ENCODE results near the gene ADAMTS17. TPM values are rescaled to one million over a fixed set of nuclear protein-coding genes. Genes with fewer than 3 reads are reported as not detected.

Gene ADAMTS17
- total RNA-seq, 1 experiment from 2014 or later, result 1.8 TPM

DNA sequence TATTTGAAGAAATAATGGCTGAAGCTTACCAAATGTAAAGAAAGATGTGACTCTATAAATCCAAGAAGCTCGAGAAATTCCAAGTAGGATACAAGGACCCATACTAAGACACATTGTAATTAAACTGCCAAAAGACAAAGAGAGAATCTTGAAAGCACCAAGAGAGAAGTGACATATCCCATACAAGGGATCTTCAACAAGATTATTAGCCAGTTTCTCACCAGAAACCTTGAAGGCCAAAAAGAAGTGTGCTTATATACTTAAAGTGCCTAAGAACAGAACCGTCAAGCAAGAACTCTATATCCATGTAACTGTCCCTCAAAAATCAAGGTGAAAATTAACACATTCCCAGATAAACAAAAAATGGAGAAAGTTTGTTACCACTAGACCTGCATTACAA, 220.5 kb downstream of the ADAMTS17 start:
- TF ChIP-seq ATF3 (CRISPR knock-in tag; conservative IDR thresholded peaks at IDR 0.05) (no peak), NFE2L1 (CRISPR knock-in tag; IDR thresholded peaks at IDR 0.05) (no peak), NR3C1 (CRISPR knock-in tag; conservative IDR thresholded peaks at IDR 0.05; ENCODE audit: low read depth) (no peak), TEAD4 (CRISPR knock-in tag; IDR thresholded peaks at IDR 0.05) (no peak), GTF2I (CRISPR knock-in tag; conservative IDR thresholded peaks at IDR 0.05) (no peak), E2F5 (CRISPR knock-in tag; IDR thresholded peaks at IDR 0.05) (no peak), FOXP1 (CRISPR knock-in tag; IDR thresholded peaks at IDR 0.05; ENCODE audit: borderline replicate concordance) (no peak), ZBTB21 (CRISPR knock-in tag; IDR thresholded peaks at IDR 0.05; ENCODE audit: borderline replicate concordance) (no peak), SP1 (CRISPR knock-in tag; conservative IDR thresholded peaks at IDR 0.05) (no peak), TCF7 (CRISPR knock-in tag; IDR thresholded peaks at IDR 0.05; ENCODE audit: low read depth) (no peak), ETV6 (CRISPR knock-in tag; IDR thresholded peaks at IDR 0.05) (no peak), ZNF423 (CRISPR knock-in tag; IDR thresholded peaks at IDR 0.05) (no peak), CREM (CRISPR knock-in tag; IDR thresholded peaks at IDR 0.05) (no peak)
- TF ChIP-seq, protein P1, sequence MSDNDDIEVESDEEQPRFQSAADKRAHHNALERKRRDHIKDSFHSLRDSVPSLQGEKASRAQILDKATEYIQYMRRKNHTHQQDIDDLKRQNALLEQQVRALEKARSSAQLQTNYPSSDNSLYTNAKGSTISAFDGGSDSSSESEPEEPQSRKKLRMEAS (CRISPR knock-in tag; IDR thresholded peaks at IDR 0.05), result no peak
- TF ChIP-seq, protein P2, sequence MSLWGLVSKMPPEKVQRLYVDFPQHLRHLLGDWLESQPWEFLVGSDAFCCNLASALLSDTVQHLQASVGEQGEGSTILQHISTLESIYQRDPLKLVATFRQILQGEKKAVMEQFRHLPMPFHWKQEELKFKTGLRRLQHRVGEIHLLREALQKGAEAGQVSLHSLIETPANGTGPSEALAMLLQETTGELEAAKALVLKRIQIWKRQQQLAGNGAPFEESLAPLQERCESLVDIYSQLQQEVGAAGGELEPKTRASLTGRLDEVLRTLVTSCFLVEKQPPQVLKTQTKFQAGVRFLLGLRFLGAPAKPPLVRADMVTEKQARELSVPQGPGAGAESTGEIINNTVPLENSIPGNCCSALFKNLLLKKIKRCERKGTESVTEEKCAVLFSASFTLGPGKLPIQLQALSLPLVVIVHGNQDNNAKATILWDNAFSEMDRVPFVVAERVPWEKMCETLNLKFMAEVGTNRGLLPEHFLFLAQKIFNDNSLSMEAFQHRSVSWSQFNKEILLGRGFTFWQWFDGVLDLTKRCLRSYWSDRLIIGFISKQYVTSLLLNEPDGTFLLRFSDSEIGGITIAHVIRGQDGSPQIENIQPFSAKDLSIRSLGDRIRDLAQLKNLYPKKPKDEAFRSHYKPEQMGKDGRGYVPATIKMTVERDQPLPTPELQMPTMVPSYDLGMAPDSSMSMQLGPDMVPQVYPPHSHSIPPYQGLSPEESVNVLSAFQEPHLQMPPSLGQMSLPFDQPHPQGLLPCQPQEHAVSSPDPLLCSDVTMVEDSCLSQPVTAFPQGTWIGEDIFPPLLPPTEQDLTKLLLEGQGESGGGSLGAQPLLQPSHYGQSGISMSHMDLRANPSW (CRISPR knock-in tag; conservative IDR thresholded peaks at IDR 0.05; ENCODE audit: low read depth), result no peak
- peaks cover 19% of the 10 kb centered on the region for H3K36me3 Mint-ChIP-seq
- DNase-seq (ENCODE audit: low spot score) (no peak), ATAC-seq (no peak)
- peaks cover 49% of the 10 kb centered on the region for H3K9me3 Mint-ChIP-seq
- no peak overlapping the region for H3K27ac Mint-ChIP-seq
- ChIA-PET POLR2A (no interaction called here), CTCF (no interaction called here)
- no peaks in the 10 kb centered on the region; the same call in 1 of the 2 replicates for H3K27me3 Mint-ChIP-seq (ENCODE audit: low read depth)
- no peaks in the 10 kb centered on the region for H3K4me1 Mint-ChIP-seq
- H3K4me3 Mint-ChIP-seq, result no peak overlapping the region

DNA sequence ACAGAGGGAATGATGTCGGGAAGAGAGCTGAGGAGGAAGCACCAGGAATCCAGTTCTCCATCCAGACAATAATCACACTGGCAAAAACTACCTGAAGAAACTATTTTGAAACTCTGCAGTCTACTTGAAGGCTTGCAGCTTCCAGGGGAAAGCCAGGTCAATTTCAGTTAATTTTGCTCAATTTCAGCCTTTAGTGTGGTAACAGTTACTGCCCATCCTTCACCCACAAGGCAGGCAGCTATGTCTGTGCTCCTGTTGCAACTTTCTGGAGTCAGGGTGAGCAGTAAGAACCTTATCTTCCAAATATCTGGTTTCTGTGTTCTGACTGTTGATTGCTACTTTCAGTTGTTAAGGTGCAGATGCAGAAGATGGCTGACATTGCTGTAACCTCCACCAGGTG, 221.7 kb downstream of the ADAMTS17 start:
- ATAC-seq (no peak), DNase-seq (ENCODE audit: low spot score) (no peak)
- TF ChIP-seq ZNF121 (CRISPR knock-in tag; IDR thresholded peaks at IDR 0.05), result no peak
- no peak for TF ChIP-seq TEAD4 (CRISPR knock-in tag; IDR thresholded peaks at IDR 0.05)
- TF ChIP-seq TCF7 (CRISPR knock-in tag; IDR thresholded peaks at IDR 0.05; ENCODE audit: low read depth), result no peak
- no peak for TF ChIP-seq ZBTB21 (CRISPR knock-in tag; IDR thresholded peaks at IDR 0.05; ENCODE audit: borderline replicate concordance)
- TF ChIP-seq, protein P3, sequence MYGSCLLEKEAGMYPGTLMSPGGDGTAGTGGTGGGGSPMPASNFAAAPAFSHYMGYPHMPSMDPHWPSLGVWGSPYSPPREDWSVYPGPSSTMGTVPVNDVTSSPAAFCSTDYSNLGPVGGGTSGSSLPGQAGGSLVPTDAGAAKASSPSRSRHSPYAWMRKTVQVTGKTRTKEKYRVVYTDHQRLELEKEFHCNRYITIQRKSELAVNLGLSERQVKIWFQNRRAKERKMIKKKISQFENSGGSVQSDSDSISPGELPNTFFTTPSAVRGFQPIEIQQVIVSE (CRISPR knock-in tag; IDR thresholded peaks at IDR 0.05; ENCODE audit: borderline replicate concordance), result no peak
- no peak for TF ChIP-seq JUN (CRISPR knock-in tag; IDR thresholded peaks at IDR 0.05)
- TF ChIP-seq MYBL2 (CRISPR knock-in tag; IDR thresholded peaks at IDR 0.05), result no peak
- TF ChIP-seq ERG (CRISPR knock-in tag; IDR thresholded peaks at IDR 0.05), result no peak
- TF ChIP-seq, protein P4, sequence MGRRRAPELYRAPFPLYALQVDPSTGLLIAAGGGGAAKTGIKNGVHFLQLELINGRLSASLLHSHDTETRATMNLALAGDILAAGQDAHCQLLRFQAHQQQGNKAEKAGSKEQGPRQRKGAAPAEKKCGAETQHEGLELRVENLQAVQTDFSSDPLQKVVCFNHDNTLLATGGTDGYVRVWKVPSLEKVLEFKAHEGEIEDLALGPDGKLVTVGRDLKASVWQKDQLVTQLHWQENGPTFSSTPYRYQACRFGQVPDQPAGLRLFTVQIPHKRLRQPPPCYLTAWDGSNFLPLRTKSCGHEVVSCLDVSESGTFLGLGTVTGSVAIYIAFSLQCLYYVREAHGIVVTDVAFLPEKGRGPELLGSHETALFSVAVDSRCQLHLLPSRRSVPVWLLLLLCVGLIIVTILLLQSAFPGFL (CRISPR knock-in tag; IDR thresholded peaks at IDR 0.05; ENCODE audit: borderline replicate concordance), result no peak
- POLR2A ChIA-PET, result no interaction called here
- Mint-ChIP-seq H3K4me1 (peaks cover under 1% of the 10 kb centered on the region; the same call in 1 of the 2 replicates), H3K27ac (no peak overlapping the region), H3K27me3 (ENCODE audit: low read depth) (no peaks in the 10 kb centered on the region; the same call in 1 of the 2 replicates), H3K36me3 (peaks cover 19% of the 10 kb centered on the region), H3K4me3 (no peak overlapping the region), H3K9me3 (peaks cover 49% of the 10 kb centered on the region)
- CTCF ChIA-PET, result no interaction called here
